ENCODE measurements around the gene BAHCC1.

The BAHCC1 gene

DNA sequence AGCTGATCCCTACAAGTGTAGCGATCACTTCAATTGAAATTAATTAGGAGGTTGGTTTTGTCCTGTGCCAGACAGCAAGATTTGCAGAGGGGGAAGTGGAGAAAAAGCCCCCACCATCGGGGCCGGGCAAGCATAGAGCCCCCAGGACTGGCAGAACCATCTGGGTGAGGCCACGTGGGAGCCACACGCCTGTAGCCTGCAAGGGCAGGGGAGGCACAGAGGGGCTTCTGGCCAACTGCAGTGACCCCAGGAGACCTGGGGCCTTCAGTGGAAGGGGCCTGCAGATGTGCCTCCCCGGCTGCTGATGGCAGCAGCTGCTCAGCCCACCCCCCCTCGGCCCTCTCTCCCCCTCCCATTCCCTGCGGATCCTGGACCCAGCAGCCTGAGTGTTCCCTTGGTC is 54.1 kb downstream of the BAHCC1 start:
- no peak overlapping the region for H3K4me3 ChIP-seq (ENCODE audit: low read depth, low read length)
- TF ChIP-seq, protein P1, sequence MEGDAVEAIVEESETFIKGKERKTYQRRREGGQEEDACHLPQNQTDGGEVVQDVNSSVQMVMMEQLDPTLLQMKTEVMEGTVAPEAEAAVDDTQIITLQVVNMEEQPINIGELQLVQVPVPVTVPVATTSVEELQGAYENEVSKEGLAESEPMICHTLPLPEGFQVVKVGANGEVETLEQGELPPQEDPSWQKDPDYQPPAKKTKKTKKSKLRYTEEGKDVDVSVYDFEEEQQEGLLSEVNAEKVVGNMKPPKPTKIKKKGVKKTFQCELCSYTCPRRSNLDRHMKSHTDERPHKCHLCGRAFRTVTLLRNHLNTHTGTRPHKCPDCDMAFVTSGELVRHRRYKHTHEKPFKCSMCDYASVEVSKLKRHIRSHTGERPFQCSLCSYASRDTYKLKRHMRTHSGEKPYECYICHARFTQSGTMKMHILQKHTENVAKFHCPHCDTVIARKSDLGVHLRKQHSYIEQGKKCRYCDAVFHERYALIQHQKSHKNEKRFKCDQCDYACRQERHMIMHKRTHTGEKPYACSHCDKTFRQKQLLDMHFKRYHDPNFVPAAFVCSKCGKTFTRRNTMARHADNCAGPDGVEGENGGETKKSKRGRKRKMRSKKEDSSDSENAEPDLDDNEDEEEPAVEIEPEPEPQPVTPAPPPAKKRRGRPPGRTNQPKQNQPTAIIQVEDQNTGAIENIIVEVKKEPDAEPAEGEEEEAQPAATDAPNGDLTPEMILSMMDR (IDR thresholded peaks at IDR 0.05; ENCODE audit: low read depth, low read length), result no peak

DNA sequence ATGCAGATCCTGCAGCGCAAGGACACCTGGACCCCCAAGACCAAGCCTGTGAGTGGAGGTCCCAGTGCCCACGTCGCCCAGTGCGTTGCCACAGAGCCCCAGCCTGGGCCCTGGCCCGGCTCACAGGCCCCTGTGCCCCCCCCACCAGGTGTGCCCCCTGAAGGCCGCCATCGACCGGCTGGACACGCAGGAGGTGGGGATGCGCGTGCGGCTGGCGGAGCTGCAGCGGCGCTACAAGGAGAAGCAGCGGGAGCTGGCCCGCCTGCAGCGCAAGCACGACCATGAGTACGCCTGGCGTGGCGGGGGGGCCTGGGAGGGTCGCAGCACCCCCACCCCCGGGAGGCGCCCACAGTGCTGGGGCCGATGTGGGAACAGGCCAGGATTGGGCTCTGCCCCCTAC is 56.6 kb downstream of the BAHCC1 start:
- TF ChIP-seq, protein P1 (IDR thresholded peaks at IDR 0.05; ENCODE audit: low read depth, low read length), result no peak
- no peak overlapping the region for H3K4me3 ChIP-seq (ENCODE audit: low read depth, low read length)

DNA sequence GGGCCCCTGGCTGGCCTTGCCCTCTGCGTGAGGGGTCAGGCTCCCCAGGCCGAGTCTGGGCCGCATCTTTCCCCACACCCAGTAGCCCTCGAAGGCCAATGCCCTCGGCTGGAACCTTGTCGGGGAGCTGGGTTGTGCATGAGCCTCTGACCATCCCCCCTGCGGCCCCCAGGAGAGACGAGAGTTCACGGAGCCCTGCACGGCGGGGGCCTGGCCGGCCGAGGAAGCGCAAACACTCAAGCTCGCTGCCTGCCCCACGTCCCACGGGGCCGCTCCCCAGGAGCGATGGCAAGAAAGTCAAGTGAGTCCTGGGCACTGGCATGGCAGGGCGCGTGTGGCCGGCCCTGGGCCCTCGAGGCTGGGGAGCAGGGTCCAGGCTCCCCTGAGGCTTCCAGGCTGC is 57.3 kb downstream of the BAHCC1 start:
- TF ChIP-seq, protein P1 (IDR thresholded peaks at IDR 0.05; ENCODE audit: low read depth, low read length), result no peak
- H3K4me3 ChIP-seq (ENCODE audit: low read depth, low read length), result no peak overlapping the region

DNA sequence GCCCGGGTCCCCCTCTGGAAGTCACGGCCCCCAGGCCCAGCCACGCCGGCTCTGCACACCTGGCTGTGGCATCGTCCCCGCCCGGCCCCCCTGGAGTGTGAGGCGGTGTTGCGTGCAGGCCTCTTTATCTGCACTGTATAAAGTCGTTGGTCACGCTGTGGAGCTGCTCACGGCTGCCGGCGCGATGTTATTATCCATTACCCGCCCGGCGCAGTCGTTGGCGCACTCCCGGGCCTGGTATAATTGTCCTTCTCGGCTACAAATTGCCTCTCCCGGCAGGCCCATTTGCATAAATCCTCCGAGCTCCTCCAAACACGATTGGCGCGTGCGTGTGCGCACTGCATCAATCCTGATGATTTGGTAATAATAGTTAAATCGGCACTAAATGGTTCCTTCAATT is 57.8 kb downstream of the BAHCC1 start:
- no peak overlapping the region for H3K4me3 ChIP-seq (ENCODE audit: low read depth, low read length)
- TF ChIP-seq, protein P1 (IDR thresholded peaks at IDR 0.05; ENCODE audit: low read depth, low read length), result no peak

DNA sequence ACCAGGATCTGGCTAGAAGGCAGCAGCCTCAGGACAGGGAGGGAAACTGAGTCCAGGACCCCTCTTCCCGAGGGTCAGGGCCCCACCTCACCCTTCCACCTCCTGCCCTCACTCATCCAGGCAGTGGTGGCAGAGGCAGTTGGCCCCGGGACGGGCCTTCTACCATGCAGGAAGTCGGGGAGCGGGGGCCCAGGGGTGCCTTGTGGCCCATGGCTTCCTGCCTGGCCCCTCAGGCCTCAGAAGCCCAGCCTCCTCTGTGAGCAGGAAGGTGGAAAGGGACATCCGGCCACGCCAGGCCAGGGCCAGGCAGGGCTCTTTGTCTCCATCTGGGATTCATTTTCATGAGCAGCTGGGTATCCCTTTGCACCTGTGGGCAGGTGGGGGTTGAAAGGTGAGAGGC is 58.5 kb downstream of the BAHCC1 start:
- no peak overlapping the region for H3K4me3 ChIP-seq (ENCODE audit: low read depth, low read length)
- TF ChIP-seq, protein P1 (IDR thresholded peaks at IDR 0.05; ENCODE audit: low read depth, low read length), result no peak

DNA sequence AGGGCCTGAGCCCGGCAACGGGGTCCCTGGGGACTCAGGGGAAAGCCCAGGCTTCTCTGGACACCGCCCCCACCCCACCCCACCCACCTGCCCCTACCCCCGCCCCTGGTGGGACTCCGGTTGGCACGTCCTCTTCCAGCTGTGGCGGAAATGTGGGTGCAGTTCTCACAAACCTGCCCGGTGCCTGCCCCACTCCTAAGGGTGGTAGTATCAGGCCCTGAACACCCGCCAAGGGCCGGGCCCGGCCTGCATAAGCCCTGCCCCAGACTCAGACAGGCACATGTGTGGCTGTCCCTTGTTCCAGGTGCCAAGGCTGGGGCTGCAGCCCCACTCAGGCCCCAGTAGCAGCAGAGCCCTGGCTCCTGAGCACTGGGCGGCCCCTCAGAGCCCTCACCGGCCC is 59.2 kb downstream of the BAHCC1 start:
- TF ChIP-seq, protein P1 (IDR thresholded peaks at IDR 0.05; ENCODE audit: low read depth, low read length), result no peak
- H3K4me3 ChIP-seq (ENCODE audit: low read depth, low read length), result no peak overlapping the region

DNA sequence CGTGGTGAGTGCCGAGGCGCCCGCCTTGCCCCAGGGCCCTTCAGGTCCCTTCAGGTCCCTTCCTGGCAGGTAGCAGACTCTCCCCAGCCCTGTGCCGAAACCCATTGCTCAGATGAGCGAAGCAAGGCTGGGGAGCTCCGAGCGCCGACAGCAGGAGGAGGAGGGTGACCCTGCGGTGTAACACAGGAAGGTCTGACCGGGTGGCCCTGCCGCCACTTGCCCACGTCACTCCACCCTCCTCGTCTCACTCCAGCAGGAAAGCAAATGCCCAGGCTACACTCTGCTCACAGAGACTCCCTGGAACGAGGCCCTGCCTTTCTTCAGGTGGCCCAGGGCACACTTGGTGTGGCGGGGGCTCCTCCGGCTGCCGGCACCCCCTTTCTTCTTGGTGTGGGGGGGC is 60.1 kb downstream of the BAHCC1 start:
- TF ChIP-seq, protein P1 (IDR thresholded peaks at IDR 0.05; ENCODE audit: low read depth, low read length), result no peak

More for the DNA sequence above, 60.1 kb downstream of the BAHCC1 start:
- no peak overlapping the region for H3K4me3 ChIP-seq (ENCODE audit: low read depth, low read length)

Data from WI38 (cell line).